Ishikawa (cell line): ENCODE data around the gene HADHA.

Experiments used
- CEBPB ChIP-seq: IDR thresholded peaks from 2 replicates; pipeline ENCODE4 v1.6.1; 2012
- CREB1 ChIP-seq: IDR thresholded peaks from 2 replicates; pipeline ENCODE4 v1.6.1; 2012; ENCODE audit warnings: low read depth
- EGR1 ChIP-seq: IDR thresholded peaks from 2 replicates; pipeline ENCODE4 v1.6.1; 2012
- EP300 ChIP-seq: IDR thresholded peaks from 2 replicates; pipeline ENCODE4 v1.6.1; 2012; ENCODE audit warnings: borderline replicate concordance
- FOXM1 ChIP-seq: IDR thresholded peaks from 2 replicates; pipeline ENCODE4 v1.6.1; 2012; ENCODE audit warnings: low read depth, borderline replicate concordance
- MAX ChIP-seq: IDR thresholded peaks from 2 replicates; pipeline ENCODE4 v1.6.1; 2012
- NFIC ChIP-seq: IDR thresholded peaks from 2 replicates; pipeline ENCODE4 v1.6.1; 2012
- RAD21 ChIP-seq: IDR thresholded peaks from 2 replicates; pipeline ENCODE4 v1.6.1; 2012; ENCODE audit warnings: low read depth
- REST ChIP-seq: IDR thresholded peaks from 2 replicates; pipeline ENCODE4 v1.6.1; 2012; ENCODE audit warnings: low read depth, mild to moderate bottlenecking
- TAF1 ChIP-seq: IDR thresholded peaks from 2 replicates; pipeline ENCODE4 v1.6.1; 2012; ENCODE audit warnings: low read depth, mild to moderate bottlenecking
- TCF12 ChIP-seq: IDR thresholded peaks from 2 replicates; pipeline ENCODE4 v1.6.1; 2012; ENCODE audit warnings: low read depth
- TEAD4 ChIP-seq: IDR thresholded peaks from 2 replicates; pipeline ENCODE4 v1.6.1; 2012
- USF1 ChIP-seq: IDR thresholded peaks from 2 replicates; pipeline ENCODE4 v1.6.1; 2012
- YY1 ChIP-seq: IDR thresholded peaks from 2 replicates; pipeline ENCODE4 v1.6.1; 2012; ENCODE audit warnings: low read depth
- ZBTB7A ChIP-seq: IDR thresholded peaks from 2 replicates; pipeline ENCODE4 v1.6.1; 2012; ENCODE audit warnings: low read depth

The HADHA gene

GRCh38 chr2:26214759-26215158 lies 29.7 kb downstream of the HADHA start:
- TF ChIP-seq REST (no peak), ZBTB7A (no peak), NFIC (no peak), TEAD4 (no peak), CEBPB (no peak), FOXM1 (no peak), USF1 (no peak), CREB1 (no peak), EP300 (no peak), MAX (no peak), YY1 (no peak), TCF12 (no peak), TAF1 (no peak), RAD21 (no peak), EGR1 (no peak)

GRCh38 chr2:26212011-26212410 lies 32.4 kb downstream of the HADHA start:
- TF ChIP-seq TCF12 (no peak), EP300 (no peak), YY1 (no peak), NFIC (no peak), TAF1 (no peak), ZBTB7A (no peak), REST (no peak), RAD21 (no peak), MAX (no peak), CREB1 (no peak), USF1 (no peak), CEBPB (no peak), TEAD4 (no peak), FOXM1 (no peak), EGR1 (no peak)

GRCh38 chr2:26203906-26204305 lies 40.5 kb downstream of the HADHA start:
- TF ChIP-seq MAX (no peak), EGR1 (no peak), USF1 (no peak)

GRCh38 chr2:26202981-26203490 lies 41.4 kb downstream of the HADHA start:
- TF ChIP-seq TAF1, result no peak
- TF ChIP-seq NFIC, result no peak

- TF ChIP-seq CEBPB (no peak), MAX (no peak)
Measured at GRCh38 chr2:26197516-26197915, 46.9 kb downstream of the HADHA start.

GRCh38 chr2:26196683-26197418 lies 47.6 kb downstream of the HADHA start:
- TF ChIP-seq USF1 (no peak), ZBTB7A (no peak), TEAD4 (no peak), NFIC (no peak), EP300 (no peak), CREB1 (no peak), TAF1 (no peak), EGR1 (no peak), MAX (no peak), REST (no peak), FOXM1 (no peak), YY1 (no peak), RAD21 (no peak)
